ENCODE data around the gene ZNF692.
A peak's percentile ranks its signal among the peaks of the same experiment; 100 is the strongest.
"Not testable (repeated sequence)": the region's sequence is repeated elsewhere in the genome, so short reads cannot be mapped to it uniquely, and the experiment has no call there.

The ZNF692 gene, protein sequence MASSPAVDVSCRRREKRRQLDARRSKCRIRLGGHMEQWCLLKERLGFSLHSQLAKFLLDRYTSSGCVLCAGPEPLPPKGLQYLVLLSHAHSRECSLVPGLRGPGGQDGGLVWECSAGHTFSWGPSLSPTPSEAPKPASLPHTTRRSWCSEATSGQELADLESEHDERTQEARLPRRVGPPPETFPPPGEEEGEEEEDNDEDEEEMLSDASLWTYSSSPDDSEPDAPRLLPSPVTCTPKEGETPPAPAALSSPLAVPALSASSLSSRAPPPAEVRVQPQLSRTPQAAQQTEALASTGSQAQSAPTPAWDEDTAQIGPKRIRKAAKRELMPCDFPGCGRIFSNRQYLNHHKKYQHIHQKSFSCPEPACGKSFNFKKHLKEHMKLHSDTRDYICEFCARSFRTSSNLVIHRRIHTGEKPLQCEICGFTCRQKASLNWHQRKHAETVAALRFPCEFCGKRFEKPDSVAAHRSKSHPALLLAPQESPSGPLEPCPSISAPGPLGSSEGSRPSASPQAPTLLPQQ

DNA sequence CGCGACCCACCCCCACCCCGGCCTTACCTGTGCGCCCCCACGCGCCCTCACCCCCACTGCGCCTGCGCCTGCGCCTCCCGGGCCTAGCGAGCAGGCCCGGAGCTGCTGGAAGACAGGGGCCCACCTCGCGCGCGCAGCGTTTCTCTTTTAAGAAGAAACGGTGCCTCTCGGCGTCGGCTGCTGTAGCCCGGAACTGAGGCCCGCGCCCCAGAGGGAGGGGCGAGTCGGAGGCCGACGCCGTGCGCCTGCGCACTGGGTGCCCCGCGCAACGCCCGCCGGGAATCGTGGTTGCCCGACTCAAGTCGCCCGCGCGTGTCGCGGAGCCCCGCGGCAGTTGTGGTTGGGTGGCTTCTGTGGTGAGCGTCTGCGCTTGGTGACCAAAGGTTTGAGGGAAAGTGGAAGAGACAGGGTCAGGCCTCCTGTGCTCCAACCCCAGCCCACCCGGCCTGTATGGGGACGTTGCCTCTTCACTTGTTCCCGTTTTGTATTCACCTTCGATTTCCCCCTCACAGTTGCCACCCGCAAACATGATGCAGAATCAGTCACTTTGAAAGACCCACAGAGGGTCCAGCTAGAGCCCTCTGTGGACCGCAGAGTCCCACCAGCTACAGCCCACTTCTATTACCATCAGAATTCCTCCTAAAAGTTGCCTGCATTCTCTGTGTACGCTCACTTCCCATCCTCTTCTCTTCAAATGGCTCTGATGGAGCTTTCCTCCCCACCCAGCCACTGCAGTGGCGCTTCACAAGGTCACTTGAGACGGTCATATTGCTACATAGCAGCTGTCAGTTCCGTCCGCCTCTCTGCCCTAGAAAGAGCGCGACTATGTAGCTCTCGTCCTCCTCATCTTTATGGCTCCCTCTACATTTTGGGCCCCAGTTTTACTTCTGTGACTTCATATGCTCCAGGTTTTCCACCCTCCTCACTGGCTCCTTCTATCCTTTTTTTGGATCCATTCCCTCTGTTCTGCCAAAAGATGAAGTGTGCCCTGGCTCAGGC, at the start of gene ZNF692:
Gene ZNF692, minus strand, starts transcription at position 195 of the 999 bp plus-strand sequence. CDS start 776 bp downstream, outside the sequence.
- DNase-seq = peak; percentile 98

DNA sequence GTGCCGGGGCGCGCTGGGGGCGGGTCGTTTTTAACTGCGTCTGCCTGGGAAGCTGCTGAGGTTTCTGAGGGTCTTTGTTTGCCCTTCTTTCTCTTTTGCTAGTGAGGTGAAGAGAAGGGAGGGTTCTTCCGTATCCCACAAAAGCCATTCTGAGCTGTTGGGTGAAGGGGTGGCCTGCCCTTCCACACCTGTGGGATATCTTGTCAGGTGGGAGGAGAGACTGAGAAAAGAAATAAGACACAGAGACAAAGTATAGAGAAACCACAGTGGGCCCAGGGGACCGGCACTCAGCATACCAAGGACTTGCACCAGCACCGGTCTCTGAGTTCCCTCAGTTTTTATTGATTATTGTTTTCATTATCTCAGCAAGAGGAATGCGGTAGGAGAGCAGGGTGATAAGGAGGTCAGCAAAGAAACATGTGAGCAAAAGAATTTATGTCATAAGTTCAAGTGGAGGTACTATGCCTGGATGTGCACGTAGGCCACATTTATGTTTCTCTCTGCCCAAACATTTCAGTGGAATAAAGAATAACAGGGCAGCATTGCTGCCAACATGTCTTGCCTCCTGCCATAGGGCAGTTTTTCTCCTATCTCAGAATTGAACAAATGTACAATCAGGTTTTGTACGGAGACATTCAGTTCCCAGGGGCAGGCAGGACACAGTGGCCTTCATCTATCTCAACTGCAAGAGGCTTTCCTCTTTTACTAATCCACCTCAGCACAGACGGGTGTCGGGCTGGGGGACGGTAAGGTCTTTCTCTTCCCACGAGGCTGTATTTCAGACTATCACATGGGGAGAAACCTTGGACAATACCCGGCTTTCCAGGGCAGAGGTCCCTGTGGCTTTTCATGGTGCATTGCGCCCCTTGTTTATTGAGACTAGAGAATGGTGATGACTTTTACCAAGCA, 48.1 kb upstream of the ZNF692 start:
- no peak for DNase-seq

DNA sequence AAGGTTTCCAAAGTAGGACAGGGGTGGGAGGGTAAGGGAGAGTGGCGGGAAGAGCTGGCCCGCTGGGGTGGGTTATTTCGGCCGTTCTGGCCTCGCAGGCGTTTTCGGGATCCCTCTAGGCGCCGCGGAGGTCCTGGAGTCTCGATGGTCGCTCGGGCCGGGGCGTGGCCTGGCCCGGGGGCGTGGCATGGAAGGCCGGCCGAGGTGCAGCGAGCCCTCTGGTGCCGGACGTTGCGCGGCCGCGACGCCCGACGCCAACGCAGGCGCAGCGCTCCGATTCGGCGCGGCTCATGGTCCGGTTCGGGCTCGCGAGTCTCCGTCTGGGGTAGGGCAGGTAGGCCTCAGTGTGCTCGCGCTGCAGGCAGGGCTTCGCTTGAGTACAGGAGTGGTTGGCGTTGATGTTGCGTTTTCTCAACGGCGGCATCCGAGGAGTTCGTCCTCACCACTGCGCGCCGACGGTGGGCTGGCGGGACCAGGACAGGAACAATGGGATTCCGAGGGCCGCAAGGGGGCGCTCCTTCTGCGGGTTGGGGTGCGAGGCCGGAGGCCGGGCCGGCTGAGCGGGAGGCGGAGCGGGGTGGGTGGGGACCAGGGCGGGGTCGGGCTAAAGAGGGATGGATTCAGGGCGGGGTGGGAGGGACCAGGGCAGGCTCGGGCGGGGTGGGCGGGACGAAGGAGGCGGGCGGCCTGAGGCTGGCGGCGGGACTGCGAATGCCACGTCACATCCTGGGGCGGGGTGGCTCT, 47.3 kb upstream of the ZNF692 start, which contains the start of gene PGBD2:
Gene PGBD2, plus strand, starts transcription at position 227 of the 744 bp plus-strand sequence. CDS start 7,628 bp downstream, outside the sequence.
- DNase-seq = peak; percentile 94

DNA sequence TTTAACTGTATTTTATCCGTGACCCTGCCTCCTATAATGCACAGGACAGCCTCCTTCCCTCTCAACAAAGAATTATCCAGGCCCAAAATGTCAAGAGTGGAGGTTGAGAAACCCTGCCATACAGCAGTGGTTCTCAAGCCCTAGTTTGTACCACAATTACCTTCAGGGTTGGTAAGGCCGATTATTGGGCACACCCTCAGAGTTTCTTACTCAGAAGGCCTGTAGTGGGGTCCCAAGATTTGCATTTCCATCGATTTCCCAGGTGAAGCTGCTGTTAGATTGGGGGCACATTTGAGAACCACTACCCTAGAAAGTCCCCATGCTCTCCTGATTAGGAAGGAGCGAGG, 46.8 kb upstream of the ZNF692 start:
- DNase-seq = no peak

DNA sequence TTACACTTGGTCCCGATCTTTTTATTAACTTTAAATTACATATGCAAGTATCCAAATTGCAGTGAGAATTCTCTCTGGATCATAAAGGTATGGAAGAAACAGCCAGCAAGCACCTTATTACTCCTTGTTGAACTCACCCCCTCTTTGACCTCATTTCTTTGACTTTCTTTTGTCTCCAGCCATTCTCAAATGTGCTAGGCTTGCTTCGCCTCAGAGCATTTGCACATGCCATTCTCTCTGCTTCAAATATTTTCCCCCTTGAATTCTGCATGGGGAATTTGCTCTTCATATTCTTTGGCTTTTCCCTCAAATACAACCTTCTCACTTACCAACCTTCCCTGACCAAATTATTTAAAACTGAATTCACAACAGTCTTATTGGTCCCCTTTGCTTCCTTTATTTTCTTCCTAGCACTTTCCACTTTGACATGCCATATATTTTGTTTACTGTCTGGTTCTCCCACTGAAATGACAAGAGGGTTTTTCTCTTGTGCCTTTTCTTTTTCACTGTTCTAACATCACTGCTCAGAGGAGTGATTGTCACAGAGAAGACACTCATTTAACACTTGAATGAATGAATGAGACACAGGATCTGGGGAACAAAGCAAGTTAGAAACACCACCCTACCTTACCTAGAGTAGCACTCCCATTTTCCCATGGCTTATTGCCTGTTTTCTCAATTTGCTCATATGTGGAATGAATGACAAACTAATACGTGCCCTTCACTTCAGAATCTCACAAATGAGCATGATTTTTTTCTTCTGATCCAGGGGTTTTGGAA, 45.7 kb upstream of the ZNF692 start:
- no peak for DNase-seq

DNA sequence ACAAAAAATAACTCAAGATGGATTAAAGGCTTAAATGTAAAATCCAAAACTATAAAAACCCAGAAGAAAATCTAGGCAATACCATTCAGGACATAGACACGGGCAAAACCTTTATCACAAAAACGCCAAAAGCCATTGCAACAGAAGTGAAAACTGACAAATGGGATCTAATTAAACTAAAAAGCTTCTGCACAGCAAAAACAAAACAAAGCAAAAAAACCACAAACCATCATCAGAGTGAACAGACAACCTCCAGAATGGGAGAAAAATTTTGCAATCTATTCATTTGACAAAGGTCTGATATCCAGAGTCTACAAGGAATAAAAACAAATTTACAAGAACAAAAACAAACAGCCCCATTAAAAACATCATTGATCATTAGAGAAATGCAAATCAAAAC, 42.7 kb upstream of the ZNF692 start:
- no peak for DNase-seq

DNA sequence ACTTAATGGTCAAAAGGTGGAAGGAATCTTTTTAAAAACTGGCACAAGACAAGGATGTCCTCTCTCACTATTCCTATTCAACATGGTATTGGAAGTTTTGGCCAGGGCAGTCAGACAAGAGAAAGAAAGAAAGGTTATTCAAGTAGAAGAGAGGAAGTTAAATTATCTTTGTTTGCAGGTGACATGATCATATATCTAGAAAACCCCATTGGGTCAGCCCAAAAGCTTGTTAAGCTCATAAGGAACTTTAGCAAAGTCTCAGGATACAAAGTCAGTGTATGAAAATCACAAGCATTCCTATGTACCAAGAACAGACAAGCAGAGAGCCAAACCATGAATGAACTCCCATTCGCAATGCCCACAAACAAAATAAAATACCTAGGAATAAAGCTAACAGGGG, 41.8 kb upstream of the ZNF692 start:
- DNase-seq = no peak

DNA sequence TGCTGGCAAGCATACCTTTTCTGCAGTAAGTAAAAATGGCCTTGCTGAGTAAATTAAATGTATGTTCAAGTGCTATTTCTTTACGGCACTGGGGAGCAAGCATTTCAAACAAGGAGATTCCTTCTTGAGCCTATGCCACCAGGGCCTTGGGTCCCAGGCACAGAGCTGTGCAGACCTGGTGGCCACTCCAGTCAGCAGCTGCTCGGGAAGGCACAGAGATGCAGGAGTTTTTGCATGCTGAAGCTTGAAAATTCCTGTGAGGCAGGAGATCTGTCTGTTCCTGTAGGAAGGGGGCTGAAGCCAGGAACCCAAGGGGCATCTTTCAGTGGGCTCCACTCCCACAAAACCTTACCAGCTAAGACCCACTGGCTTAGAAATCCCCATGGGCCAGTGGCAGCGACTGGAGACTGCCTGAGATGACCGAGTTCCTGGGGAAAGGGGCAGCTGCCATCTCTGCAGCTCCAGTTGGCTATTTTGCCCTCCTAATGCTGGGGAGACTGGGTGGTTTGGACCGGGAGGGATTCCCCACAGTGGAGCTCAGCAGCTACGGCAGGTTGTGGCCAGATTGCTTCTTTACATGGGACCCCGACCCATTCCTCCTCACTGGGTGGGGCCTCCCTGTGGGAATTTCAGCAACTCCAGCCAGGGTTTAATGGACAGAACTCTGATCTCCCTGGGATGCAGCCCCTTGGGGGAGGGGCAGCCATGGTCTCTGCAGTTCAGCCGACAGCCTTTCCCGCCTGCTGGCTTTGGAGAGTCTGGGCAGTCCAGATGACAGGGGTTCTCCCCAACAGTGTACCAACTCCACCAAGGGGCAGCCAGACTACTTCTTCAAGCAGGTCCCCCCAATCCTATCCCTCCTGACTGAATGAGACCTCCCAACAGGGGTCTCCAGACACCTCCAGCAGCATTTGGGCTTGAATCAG, 38.8 kb upstream of the ZNF692 start:
- DNase-seq = no peak

DNA sequence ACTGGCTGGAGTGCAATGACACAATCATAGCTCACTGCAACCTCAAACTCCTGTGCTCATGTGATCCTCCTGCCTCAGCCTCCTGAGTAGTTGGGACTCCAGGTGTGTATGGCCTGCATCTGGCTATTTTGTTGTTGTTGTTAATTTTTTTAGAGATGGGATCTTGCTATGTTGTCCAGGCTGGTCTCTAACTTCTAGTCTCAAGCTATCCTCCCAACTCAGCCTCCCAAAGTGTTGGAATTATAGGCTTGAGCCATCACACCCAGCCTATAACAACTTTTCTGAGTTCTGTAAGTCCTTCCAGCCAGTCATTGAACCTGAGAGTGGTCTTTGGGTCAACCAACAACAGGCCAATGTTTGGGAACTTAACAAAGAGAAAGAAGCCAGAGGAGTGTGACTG, 36.0 kb upstream of the ZNF692 start:
- DNase-seq = no peak

DNA sequence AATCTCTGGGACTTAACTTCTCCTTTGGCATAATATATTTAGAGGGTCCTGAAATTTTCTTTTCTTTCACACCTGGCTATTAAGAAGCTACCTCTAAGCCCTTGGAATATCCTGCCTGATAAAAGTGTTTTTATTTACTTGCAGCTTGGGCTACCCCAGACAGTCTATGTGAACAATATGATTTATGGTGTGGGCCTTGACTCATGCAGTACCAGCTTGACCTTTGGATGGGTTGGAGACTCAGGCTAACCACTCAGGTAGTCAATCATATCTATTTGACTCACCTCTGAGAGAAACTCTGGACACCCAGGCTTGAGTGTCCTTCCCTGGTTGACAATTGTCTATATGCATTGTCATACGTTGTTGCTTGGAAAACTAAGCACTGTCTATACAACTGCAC, 33.7 kb upstream of the ZNF692 start:
- no peak for DNase-seq

DNA sequence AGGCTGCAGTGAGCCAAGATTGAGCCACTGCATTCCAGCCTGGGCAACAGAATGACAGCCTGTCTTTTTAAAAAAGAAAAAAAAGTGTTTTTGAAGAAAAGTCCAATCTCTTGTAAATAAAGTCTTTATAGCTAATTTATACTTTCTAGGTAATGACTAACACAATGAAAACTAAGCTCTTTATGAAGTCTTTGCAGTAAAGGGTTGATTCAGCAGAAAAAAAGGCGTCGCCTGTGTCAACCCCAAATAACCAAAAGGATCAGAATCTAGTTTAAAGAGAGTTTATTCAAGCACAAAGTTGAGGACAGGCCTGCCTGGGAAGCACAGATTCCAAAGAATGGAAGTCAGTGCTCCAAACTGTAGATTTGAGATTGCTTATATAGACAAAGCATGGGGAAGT, 32.9 kb upstream of the ZNF692 start:
- DNase-seq = no peak

DNA sequence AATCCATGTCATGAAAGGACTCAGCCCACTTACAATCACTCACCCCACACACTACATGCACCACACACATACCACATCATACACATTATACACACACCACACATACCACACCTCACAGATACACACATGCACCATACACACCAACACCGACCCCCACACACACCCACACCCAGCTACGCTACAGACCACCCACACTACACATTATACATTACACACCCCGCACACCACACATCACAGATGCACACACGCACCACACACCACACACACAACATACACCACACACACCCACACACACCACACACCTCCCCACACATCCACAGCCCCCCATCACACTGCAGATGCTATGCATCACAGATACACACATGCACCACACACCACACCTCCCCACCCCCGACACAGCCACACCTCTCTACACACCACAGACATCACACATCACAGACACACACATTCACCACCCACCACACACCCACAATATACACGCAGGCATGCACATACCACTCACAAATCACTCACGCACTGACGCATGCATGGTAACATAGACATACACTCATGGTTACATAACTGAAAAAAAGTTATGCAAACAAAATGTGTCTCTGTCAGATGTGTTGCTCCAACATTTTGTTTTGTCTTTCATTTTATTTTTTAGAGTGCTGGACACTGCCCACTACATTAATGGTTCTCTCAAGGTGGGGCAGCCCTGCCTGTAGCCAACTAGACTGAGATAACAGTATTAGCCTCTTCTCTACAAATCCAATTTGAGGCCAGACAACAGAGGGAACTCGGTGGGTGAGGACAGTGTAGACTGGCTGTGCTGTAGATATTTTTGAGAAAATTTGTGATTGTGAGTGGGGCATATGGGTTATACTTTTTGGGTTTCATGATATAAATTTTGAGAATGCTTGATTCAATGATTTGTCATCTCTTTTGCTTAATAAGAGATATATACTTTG, 31.9 kb upstream of the ZNF692 start:
- no peak for DNase-seq

DNA sequence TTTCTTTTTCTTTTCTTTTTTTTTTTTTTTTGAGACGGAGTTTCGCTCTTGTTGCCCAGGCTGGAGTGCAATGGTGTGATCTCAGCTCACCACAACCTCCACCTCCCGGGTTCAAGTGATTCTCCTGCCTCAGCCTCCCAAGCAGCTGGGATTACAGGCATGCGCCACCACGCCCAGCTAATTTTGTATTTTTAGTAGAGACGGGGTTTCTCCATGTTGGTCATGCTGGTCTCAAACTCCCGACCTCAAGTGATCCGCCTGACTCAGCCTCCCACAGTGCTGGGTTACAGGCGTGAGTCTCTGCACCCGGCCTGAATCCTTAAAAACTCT, 31.0 kb upstream of the ZNF692 start:
- not testable (repeated sequence) for DNase-seq

DNA sequence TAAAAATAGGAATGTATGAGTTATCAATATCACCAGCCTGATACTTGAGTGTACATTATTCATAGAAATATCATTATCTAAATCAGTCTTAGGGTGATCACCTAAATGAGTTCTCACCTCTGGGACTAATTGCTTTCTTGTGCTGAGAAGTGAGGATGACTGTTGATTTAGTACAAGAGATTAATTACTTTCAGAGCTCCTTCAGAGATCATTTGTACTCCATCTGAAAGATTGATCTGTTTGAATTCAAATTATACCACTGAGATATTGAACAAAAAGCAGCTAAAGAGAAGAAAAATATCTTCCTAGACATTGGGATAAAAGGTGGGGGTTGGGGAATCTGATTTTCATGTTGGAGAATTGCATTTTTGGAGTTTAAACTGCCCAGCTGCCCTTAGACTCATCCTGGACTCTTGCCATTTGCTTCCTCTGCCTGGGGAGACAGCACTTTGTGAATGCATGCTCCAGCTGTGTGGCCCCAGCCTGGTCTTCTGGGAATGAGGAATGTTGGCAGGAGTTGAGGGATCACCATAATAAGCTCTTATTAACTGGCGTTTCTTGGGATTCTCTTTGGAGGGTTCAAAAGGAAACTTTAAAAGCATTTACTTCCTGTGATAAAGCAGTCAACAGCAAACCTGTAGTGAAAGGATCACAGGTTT, 27.5 kb upstream of the ZNF692 start:
- no peak for DNase-seq

DNA sequence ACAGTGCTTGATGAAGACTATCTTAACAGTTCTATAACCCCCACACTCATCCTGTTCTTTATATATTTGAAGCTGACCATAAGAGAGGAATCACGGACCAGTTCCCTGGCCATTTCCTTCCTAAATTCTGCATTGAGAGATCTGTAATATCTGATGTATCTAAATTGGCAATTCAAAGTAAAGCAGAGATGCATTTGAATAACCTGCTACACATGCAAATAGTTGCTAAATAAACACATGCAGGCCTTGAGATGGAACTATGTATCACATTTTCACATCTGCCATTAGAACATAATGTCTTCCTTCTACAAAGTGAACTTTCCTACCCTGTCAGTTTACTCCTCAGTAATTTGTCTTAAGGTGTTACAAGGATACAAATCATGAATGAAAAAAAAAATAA, 26.8 kb upstream of the ZNF692 start:
- DNase-seq = no peak

DNA sequence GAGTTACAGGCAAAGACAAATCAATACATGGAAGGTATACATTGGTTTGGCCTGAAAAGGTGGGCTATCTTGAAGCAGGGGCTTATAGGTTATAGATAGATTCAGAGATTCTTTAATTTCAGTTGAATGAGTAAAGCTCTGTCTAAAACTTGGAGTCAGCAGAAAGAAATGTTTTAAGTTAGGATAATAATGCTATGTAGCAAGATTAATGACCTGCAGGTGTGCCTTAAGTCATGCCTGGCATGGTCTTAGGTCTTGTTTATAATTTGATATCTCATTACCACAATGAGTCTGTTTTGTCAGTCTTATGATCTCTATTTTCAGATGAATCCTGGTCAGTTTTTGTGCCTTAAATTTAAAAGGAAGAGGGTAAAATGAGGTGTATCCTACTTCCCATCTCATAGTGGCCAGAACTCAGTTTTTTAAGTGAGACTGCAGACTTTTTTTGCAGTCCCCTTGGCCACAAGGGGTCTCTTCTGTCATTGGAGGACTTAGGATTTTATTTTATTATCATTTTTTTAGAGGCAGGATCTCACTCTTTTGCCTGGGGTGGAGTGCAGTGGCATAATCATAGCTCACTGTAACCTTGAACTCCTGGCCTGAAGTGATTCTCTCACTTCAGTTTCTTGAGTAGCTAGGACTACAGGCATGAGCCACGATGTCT, 25.9 kb upstream of the ZNF692 start:
- DNase-seq = no peak

DNA sequence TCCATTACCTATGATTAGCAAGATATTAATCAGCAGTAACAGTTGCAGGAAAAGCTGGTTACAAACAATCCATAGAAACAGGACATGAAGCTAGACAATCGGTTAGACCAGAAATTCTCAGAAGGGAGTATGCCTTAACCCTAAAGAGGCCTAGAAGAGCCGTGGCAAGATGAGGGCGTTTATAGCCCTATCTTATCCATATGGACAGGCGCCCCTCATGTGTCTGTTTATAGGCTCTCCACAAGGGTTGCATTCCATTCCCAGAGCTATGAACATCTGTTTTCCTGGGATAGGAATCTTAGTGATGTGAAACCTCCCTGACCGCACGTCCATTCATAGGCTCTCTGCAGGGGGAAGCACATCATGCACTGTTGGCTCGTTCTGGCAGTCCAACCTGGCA, 23.5 kb upstream of the ZNF692 start:
- DNase-seq = not testable (repeated sequence)

All from CD4-positive, alpha-beta T cell treated with Interleukin-12 subunit alpha and Interleukin-12 subunit beta, for 1 hour (primary cell).